Measurements from ENCODE around the gene EYA2. TPM values are rescaled to one million over a fixed set of nuclear protein-coding genes. Genes with fewer than 3 reads are reported as not detected.

EYA2 gene
- total and polyA plus RNA-seq, 12 donors: 0.54 to 2.2 (median 1.4) TPM

DNA sequence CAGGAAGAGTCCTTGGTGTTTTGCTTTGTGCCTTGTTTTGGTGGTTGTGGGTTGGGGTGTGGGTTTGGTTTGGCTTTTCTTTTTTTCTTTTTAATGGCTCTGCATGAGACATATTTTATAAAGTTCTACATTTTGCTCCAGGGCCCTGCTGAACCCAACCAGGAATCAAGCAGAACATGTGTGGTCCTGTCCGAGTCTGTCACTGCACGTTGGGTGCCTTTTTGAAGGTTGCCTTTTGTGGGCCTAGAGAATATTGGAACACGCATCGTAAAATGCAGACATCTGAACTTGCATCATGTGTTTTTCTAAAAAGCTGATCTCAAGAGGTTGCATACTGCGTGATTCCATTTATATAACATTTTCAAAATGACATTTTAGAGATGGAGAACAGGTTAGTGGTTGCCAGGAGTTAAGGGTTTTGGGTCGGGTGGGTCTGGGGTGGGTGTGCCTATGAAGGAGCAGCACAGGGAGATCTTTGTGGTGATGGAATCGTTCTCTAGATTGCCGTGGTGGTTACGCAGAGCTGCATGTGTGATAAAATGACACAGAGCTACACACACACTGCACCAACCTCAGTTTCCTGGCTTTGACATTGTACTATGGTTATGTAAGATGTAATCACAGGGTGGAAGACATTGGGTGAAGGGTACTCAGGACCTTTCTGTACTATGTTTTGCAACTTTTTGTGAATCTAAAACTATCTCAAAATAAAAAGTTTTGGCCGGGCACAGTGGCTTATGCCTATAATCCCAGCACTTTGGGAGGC is 80.2 kb downstream of the EYA2 start:
- intact Hi-C loops (cut with DNase I): no loop called here
- Histone ChIP-seq H3K27me3 (no peaks in the 10 kb centered on the region), H3K27ac (no peak overlapping the region), H3K4me3 (no peak overlapping the region), H3K36me3 (replicated peaks in 1 of 2) (no peaks in the 10 kb centered on the region), H3K4me1 (replicated peaks in 1 of 2) (no peaks in the 10 kb centered on the region), H3K9me3 (replicated peaks in 1 of 3) (no peaks in the 10 kb centered on the region)
- no peak for DNase-seq
- TF ChIP-seq POLR2A (IDR thresholded peaks at IDR 0.05) (no peak), CTCF (IDR thresholded peaks at IDR 0.05) (no peak)
- 79 to 84% (median 80%) methylated on average over 10 of the region's 10 CpGs for WGBS, 4 donors

GRCh38 chr20:46975976-46976375 is 81.3 kb downstream of the EYA2 start:
- intact Hi-C loops (cut with DNase I): no loop called here
- TF ChIP-seq POLR2A (IDR thresholded peaks at IDR 0.05) (no peak), CTCF (IDR thresholded peaks at IDR 0.05) (no peak)
- no peak overlapping the region for H3K27ac ChIP-seq
- H3K36me3 ChIP-seq (replicated peaks in 1 of 2): no peaks in the 10 kb centered on the region
- no peaks in the 10 kb centered on the region for H3K27me3 ChIP-seq
- no peaks in the 10 kb centered on the region for H3K9me3 ChIP-seq (replicated peaks in 1 of 3)
- no peak for DNase-seq
- WGBS, 4 donors: 82 to 92% (median 91%) methylated on average over 6 of the region's 6 CpGs
- H3K4me3 ChIP-seq: no peak overlapping the region
- H3K4me1 ChIP-seq (replicated peaks in 1 of 2): no peaks in the 10 kb centered on the region

GRCh38 chr20:46977204-46977603 is 82.6 kb downstream of the EYA2 start:
- no peak for TF ChIP-seq CTCF (IDR thresholded peaks at IDR 0.05)
- no peak for TF ChIP-seq POLR2A (IDR thresholded peaks at IDR 0.05)
- Histone ChIP-seq H3K9me3 (replicated peaks in 1 of 3) (no peaks in the 10 kb centered on the region), H3K4me1 (replicated peaks in 1 of 2) (no peaks in the 10 kb centered on the region), H3K27ac (no peak overlapping the region), H3K4me3 (no peak overlapping the region), H3K36me3 (replicated peaks in 1 of 2) (no peaks in the 10 kb centered on the region), H3K27me3 (no peaks in the 10 kb centered on the region)
- no peak for DNase-seq
- intact Hi-C loops (cut with DNase I): no loop called here

- intact Hi-C loops (cut with DNase I): no loop called here
- no peak for DNase-seq
- WGBS, 4 donors: 76 to 87% (median 83%) methylated on average over 9 to 13 of the region's 13 CpGs
Measured at GRCh38 chr20:46977909-46978588, 83.4 kb downstream of the EYA2 start.

More at GRCh38 chr20:46977909-46978588, 83.4 kb downstream of the EYA2 start:
- Histone ChIP-seq H3K4me3 (no peak overlapping the region), H3K27ac (no peak overlapping the region), H3K9me3 (replicated peaks in 1 of 3) (no peaks in the 10 kb centered on the region), H3K27me3 (no peaks in the 10 kb centered on the region), H3K4me1 (replicated peaks in 1 of 2) (no peaks in the 10 kb centered on the region), H3K36me3 (replicated peaks in 1 of 2) (no peaks in the 10 kb centered on the region)
- TF ChIP-seq CTCF (IDR thresholded peaks at IDR 0.05) (no peak), POLR2A (IDR thresholded peaks at IDR 0.05) (no peak)

All from adrenal gland (tissue), 12 donors.